ENCODE data around the gene YIPF5. TPM values are rescaled to one million over a fixed set of nuclear protein-coding genes. Genes with fewer than 3 reads are reported as not detected.

The YIPF5 gene
- polyA plus RNA-seq, 1 donor (not counting 4 experiments of a cell fraction or from before 2014, with no cell fraction given), result 83.9 TPM

DNA sequence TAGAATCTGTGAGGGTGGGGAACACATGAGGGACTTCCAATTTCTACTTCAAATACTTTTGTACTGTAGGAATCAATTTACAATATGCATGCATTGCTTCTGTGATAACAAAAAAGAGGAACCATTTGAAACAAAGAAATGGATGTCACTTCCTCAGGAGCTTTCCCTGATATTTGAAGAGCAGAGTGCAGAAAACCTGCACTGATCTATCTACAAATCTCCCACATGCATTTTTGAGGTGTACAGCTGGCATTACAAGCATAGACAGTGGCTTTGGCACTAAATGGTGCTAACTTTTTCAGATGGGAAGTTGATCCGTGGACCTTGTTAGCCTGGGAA is 27.7 kb downstream of the YIPF5 start:
- Histone ChIP-seq H3K36me3 (ENCODE audit: control insufficient read depth in 2 of 2, extremely low read depth in 1 of 2, insufficient read depth in 2 of 2, low read length in 2 of 2) (no peaks in the 10 kb centered on the region), H2AFZ (ENCODE audit: control insufficient read depth, low read length) (no peak overlapping the region), H3K4me1 (ENCODE audit: control insufficient read depth, extremely low read depth, insufficient read depth, low read length) (peaks cover 2% of the 10 kb centered on the region), H3K79me2 (ENCODE audit: control insufficient read depth, insufficient read depth, low read length) (no peaks in the 10 kb centered on the region), H3K4me3 (ENCODE audit: control insufficient read depth in 2 of 3, extremely low read depth in 1 of 3, insufficient read depth in 2 of 3, low read depth in 1 of 3, low read length in 3 of 3) (no peak overlapping the region), H3K27ac (ENCODE audit: control insufficient read depth, insufficient read depth, low read length) (no peak overlapping the region), H3K9ac (ENCODE audit: control insufficient read depth, extremely low read depth, insufficient read depth, low read length) (no peak overlapping the region), H3K9me1 (ENCODE audit: control insufficient read depth, extremely low read depth, insufficient read depth, low read length) (no peaks in the 10 kb centered on the region), H3K27me3 (ENCODE audit: control insufficient read depth, extremely low read depth, insufficient read depth, low read length) (no peaks in the 10 kb centered on the region), H4K20me1 (ENCODE audit: control insufficient read depth, extremely low read depth, insufficient read depth, low read length) (no peaks in the 10 kb centered on the region), H3K4me2 (ENCODE audit: control insufficient read depth, extremely low read depth, insufficient read depth, low read depth, low read length) (no peak overlapping the region), H3K9me3 (ENCODE audit: control insufficient read depth, low read depth, low read length) (no peaks in the 10 kb centered on the region)
- dilution Hi-C loops (cut with MboI; ENCODE audit: extremely low pct_ligation_motif_present, low sequenced_read_pairs), result no loop called here
- TF ChIP-seq EZH2 (IDR thresholded peaks at IDR 0.05; ENCODE audit: low read length), result no peak
- TF ChIP-seq, protein P1, sequence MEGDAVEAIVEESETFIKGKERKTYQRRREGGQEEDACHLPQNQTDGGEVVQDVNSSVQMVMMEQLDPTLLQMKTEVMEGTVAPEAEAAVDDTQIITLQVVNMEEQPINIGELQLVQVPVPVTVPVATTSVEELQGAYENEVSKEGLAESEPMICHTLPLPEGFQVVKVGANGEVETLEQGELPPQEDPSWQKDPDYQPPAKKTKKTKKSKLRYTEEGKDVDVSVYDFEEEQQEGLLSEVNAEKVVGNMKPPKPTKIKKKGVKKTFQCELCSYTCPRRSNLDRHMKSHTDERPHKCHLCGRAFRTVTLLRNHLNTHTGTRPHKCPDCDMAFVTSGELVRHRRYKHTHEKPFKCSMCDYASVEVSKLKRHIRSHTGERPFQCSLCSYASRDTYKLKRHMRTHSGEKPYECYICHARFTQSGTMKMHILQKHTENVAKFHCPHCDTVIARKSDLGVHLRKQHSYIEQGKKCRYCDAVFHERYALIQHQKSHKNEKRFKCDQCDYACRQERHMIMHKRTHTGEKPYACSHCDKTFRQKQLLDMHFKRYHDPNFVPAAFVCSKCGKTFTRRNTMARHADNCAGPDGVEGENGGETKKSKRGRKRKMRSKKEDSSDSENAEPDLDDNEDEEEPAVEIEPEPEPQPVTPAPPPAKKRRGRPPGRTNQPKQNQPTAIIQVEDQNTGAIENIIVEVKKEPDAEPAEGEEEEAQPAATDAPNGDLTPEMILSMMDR (optimal IDR thresholded peaks at IDR 0.05 in 1 of 3, IDR thresholded peaks at IDR 0.05 in 1 of 3, conservative IDR thresholded peaks at IDR 0.05 in 1 of 3; ENCODE audit: extremely low read depth in 1 of 3, insufficient read depth in 2 of 3, low read length in 3 of 3), result no peak
- DNase-seq (ENCODE audit: low read depth, low spot score) (no peak), FAIRE-seq (no peak)

DNA sequence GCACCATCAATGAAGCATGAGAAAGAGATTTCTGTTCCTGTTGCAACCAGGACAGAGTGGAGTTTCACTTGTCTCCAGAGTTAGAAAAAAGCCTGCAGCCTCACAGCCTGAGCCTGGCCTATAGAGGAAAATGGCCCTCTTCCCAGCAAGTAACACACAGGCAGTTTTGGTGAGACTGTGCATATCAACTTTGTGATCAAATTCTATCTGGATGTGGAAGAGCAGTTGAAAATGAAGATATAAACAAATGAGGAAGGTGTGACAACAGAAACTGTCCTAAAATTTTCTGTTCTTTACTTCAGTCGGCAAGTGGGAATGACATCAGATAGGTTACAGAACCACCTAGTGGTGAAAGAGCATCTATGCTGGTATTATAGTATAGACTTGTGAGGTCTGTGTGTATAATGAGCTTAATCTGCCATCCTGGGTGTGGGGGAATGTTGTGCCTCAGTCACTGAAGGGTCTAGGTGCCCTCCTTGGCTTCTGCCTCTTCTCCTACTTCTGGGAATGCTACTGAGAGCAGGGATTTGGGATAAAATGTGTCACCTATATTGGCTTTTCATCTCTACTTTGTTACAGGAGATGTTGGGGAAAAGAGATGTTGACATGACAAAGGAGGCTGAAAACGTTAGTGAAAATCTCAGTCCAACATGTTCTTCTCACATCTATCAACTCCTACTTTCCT is 28.2 kb downstream of the YIPF5 start:
- Histone ChIP-seq H3K9ac (ENCODE audit: control insufficient read depth, extremely low read depth, insufficient read depth, low read length) (no peak overlapping the region), H3K36me3 (ENCODE audit: control insufficient read depth in 2 of 2, extremely low read depth in 1 of 2, insufficient read depth in 2 of 2, low read length in 2 of 2) (no peaks in the 10 kb centered on the region)
- dilution Hi-C loops (cut with MboI; ENCODE audit: extremely low pct_ligation_motif_present, low sequenced_read_pairs), result no loop called here

More for the DNA sequence above, 28.2 kb downstream of the YIPF5 start:
- Histone ChIP-seq H3K27ac (ENCODE audit: control insufficient read depth, insufficient read depth, low read length) (no peak overlapping the region), H3K9me1 (ENCODE audit: control insufficient read depth, extremely low read depth, insufficient read depth, low read length) (no peaks in the 10 kb centered on the region), H3K27me3 (ENCODE audit: control insufficient read depth, extremely low read depth, insufficient read depth, low read length) (no peaks in the 10 kb centered on the region), H3K4me3 (ENCODE audit: control insufficient read depth in 2 of 3, extremely low read depth in 1 of 3, insufficient read depth in 2 of 3, low read depth in 1 of 3, low read length in 3 of 3) (no peak overlapping the region), H3K9me3 (ENCODE audit: control insufficient read depth, low read depth, low read length) (no peaks in the 10 kb centered on the region), H4K20me1 (ENCODE audit: control insufficient read depth, extremely low read depth, insufficient read depth, low read length) (no peaks in the 10 kb centered on the region), H3K4me2 (ENCODE audit: control insufficient read depth, extremely low read depth, insufficient read depth, low read depth, low read length) (no peak overlapping the region), H2AFZ (ENCODE audit: control insufficient read depth, low read length) (no peak overlapping the region), H3K4me1 (ENCODE audit: control insufficient read depth, extremely low read depth, insufficient read depth, low read length) (peaks cover 2% of the 10 kb centered on the region), H3K79me2 (ENCODE audit: control insufficient read depth, insufficient read depth, low read length) (no peaks in the 10 kb centered on the region)
- DNase-seq (ENCODE audit: low read depth, low spot score) (no peak), FAIRE-seq (peak; percentile 66)
- no peak for TF ChIP-seq EZH2 (IDR thresholded peaks at IDR 0.05; ENCODE audit: low read length)
- TF ChIP-seq, protein P1 (optimal IDR thresholded peaks at IDR 0.05 in 1 of 3, IDR thresholded peaks at IDR 0.05 in 1 of 3, conservative IDR thresholded peaks at IDR 0.05 in 1 of 3; ENCODE audit: extremely low read depth in 1 of 3, insufficient read depth in 2 of 3, low read length in 3 of 3), result peak; percentile 36 to 79 (median 71)

All from keratinocyte (primary cell).